HCT116 (cell line): ENCODE measurements around the gene S100A10. TPM values are rescaled to one million over a fixed set of nuclear protein-coding genes. Genes with fewer than 3 reads are reported as not detected.

Source experiments
- ATAC-seq: fragments of 200-7000 bp; cut with Tn5 transposase; 2 replicates; pipeline ENCODE4 v1.9.1; 2020; ENCODE audit warnings: mild to moderate bottlenecking, moderate library complexity
- BruUV-seq: library from RNA; stranded (reverse); fragments of 400-500 nt; replicated peaks from 2 replicates; lab custom pipeline; 2021; lab: Mats Ljungman, UMichigan
- CTCF ChIA-PET: fragments of 300-600 bp; sonication (Branson Sonifier 250); formaldehyde crosslinking; loops from one replicate; lab custom pipeline; 2021; ENCODE audit warnings: antibody characterized with exemption; lab: Charles Lee
- POLR2A ChIA-PET: fragments of 300-600, 350-600 bp; sonication (Branson Sonifier 250); formaldehyde crosslinking; loops from one replicate; lab custom pipeline; 2021; ENCODE audit warnings: antibody characterized with exemption; lab: Charles Lee
- RAD21 ChIA-PET, 2 experiments: fragments of 300-600 bp; sonication (Branson Sonifier 250); formaldehyde crosslinking; loops; one replicate each; lab custom pipeline; 2023; ENCODE audit warnings: low total read pairs in 2 of 2; ENCODE audit not compliant: uncharacterized antibody in 2 of 2, unreplicated experiment in 2 of 2, low non-redundant PET in 1 of 2; lab: Charles Lee
- DNase-seq: peaks from one replicate; pipeline ENCODE4 v3.0.0-alpha.2; 2010; ENCODE audit warnings: low read depth, low spot score
- H2AFZ ChIP-seq: fragments of 200-600 bp; shearing (Covaris generic), sonication (generic); 2 replicates; pipeline ENCODE4 v1.6.1; 2017; ENCODE audit warnings: low read depth, mixed run types, mixed read lengths, antibody characterized with exemption, low read length; ENCODE audit not compliant: poor library complexity, severe bottlenecking
- H3K27ac ChIP-seq: 2 replicates; pipeline ENCODE4 v1.5.1; 2012; ENCODE audit warnings: low read depth, low read length
- H3K27me3 ChIP-seq: fragments of 200-600 bp; sonication (generic); 2 replicates; pipeline ENCODE4 v1.6.1; 2016; ENCODE audit warnings: mixed run types, low read length, mixed read lengths; ENCODE audit not compliant: insufficient read depth
- H3K36me3 ChIP-seq, 2 experiments: fragments of 200-500 bp in 1 of 2; fragments of 200-600 bp in 1 of 2; sonication (Bioruptor generic) in 1 of 2; sonication (generic) in 1 of 2; 2 replicates each; pipeline versions ENCODE4 v1.5.1 to v1.6.1; 2014 to 2016; ENCODE audit warnings: low read length in 2 of 2, inconsistent platforms in 1 of 2, mixed read lengths in 1 of 2, mixed run types in 1 of 2; ENCODE audit not compliant: insufficient read depth in 2 of 2, control insufficient read depth in 1 of 2
- H3K4me1 ChIP-seq, 2 experiments: fragments of 200-600 bp in 1 of 2; sonication (generic) in 1 of 2; 2 replicates each; pipeline versions ENCODE4 v1.5.1 to v1.6.1; 2012 to 2017; ENCODE audit warnings: low read length in 2 of 2, inconsistent platforms in 1 of 2, mild to moderate bottlenecking in 1 of 2, mixed read lengths in 1 of 2, mixed run types in 1 of 2, moderate library complexity in 1 of 2; ENCODE audit not compliant: insufficient read depth in 2 of 2, control insufficient read depth in 1 of 2
- H3K4me2 ChIP-seq: fragments of 200-600 bp; sonication (generic); 2 replicates; pipeline ENCODE4 v1.6.1; 2017; ENCODE audit warnings: mixed run types, low read length, mixed read lengths
- H3K4me3 ChIP-seq, 2 experiments: fragments of 200-600 bp in 1 of 2; sonication (generic) in 1 of 2; replicated peaks in 1 of 2; 2 replicates each; pipeline ENCODE4 v1.5.1; 2011 to 2016; ENCODE audit warnings: low read length in 2 of 2, control low read depth in 1 of 2, low read depth in 1 of 2, mild to moderate bottlenecking in 1 of 2, mixed read lengths in 1 of 2, mixed run types in 1 of 2
- H3K79me2 ChIP-seq: fragments of 200-600 bp; sonication (generic); 2 replicates; pipeline ENCODE4 v1.6.1; 2017; ENCODE audit warnings: mild to moderate bottlenecking, mixed run types, low read length, moderate library complexity, mixed read lengths; ENCODE audit not compliant: insufficient read depth
- H3K9ac ChIP-seq: fragments of 200-600 bp; sonication (generic); 2 replicates; pipeline ENCODE4 v1.6.1; 2016; ENCODE audit warnings: low read length, mixed read lengths
- H3K9me2 ChIP-seq: fragments of 200-600 bp; sonication (generic), shearing (Covaris generic); 2 replicates; pipeline ENCODE4 v1.6.1; 2017; ENCODE audit warnings: mixed run types, mild to moderate bottlenecking, moderate library complexity; ENCODE audit not compliant: insufficient read depth
- H3K9me3 ChIP-seq, 2 experiments: fragments of 200-500 bp in 1 of 2; fragments of 200-600 bp in 1 of 2; sonication (Bioruptor generic) in 1 of 2; sonication (generic) in 1 of 2; 2 replicates each; pipeline ENCODE4 v1.6.1; 2014 to 2017; ENCODE audit warnings: low read length in 2 of 2, mixed read lengths in 2 of 2, inconsistent platforms in 1 of 2, low read depth in 1 of 2, mild to moderate bottlenecking in 1 of 2, mixed run types in 1 of 2, moderate library complexity in 1 of 2; ENCODE audit not compliant: control insufficient read depth in 1 of 2, insufficient read depth in 1 of 2
- H4K20me1 ChIP-seq: fragments of 200-600 bp; sonication (generic), shearing (Covaris generic); 2 replicates; pipeline ENCODE4 v1.6.1; 2017; ENCODE audit warnings: mixed run types, mild to moderate bottlenecking, moderate library complexity; ENCODE audit not compliant: insufficient read depth
- POLR2A ChIP-seq: IDR thresholded peaks from 2 replicates; pipeline ENCODE4 v1.7.0; 2011; ENCODE audit warnings: borderline replicate concordance; ENCODE audit not compliant: insufficient read depth, insufficient read length; ENCODE audit errors: extremely low read depth
- POLR2AphosphoS5 ChIP-seq: IDR thresholded peaks from 2 replicates; pipeline ENCODE4 v1.6.1; 2011; ENCODE audit warnings: mild to moderate bottlenecking, low read depth, low read length, moderate library complexity
- YY1 ChIP-seq: IDR thresholded peaks from 2 replicates; pipeline ENCODE4 v1.6.1; 2011; ENCODE audit warnings: low read length, low read depth, moderate library complexity, mild to moderate bottlenecking; ENCODE audit not compliant: insufficient replicate concordance; ENCODE audit errors: extremely low read depth
- intact Hi-C: fragments of 100-400 bp; cut with micrococcal nuclease; formaldehyde crosslinking; loops from 2 replicates; pipeline ENCODE4 v1.10.0; 2022
- total RNA-seq: library from RNA; stranded (reverse); gene quantifications from one replicate; pipeline ENCODE4 v1.2.1, GENCODE V29; 2021; ENCODE audit not compliant: unreplicated experiment
- TF ChIP-seq, protein P1 (sequence below): IDR thresholded peaks from 2 replicates; pipeline ENCODE4 v1.6.1; 2012
- TF ChIP-seq, protein P2 (sequence below): IDR thresholded peaks from 2 replicates; pipeline ENCODE4 v1.6.1; 2012
- TF ChIP-seq, protein P3 (sequence below): IDR thresholded peaks from 2 replicates; pipeline ENCODE4 v1.6.1; 2012; ENCODE audit warnings: low read depth
- TF ChIP-seq, protein P4 (sequence below), 3 experiments: fragments of 200-600 bp in 1 of 3; sonication (generic) in 1 of 3; IDR thresholded peaks in 2 of 3; conservative IDR thresholded peaks in 1 of 3; 2 replicates each; pipeline ENCODE4 v1.5.1; 2012 to 2017; ENCODE audit warnings: low read depth in 2 of 3, low read length in 2 of 3, antibody characterized with exemption in 1 of 3, borderline replicate concordance in 1 of 3, control low read depth in 1 of 3, mild to moderate bottlenecking in 1 of 3, mixed read lengths in 1 of 3, mixed run types in 1 of 3, moderate library complexity in 1 of 3; ENCODE audit not compliant: insufficient read depth in 1 of 3

Gene S100A10
- total RNA-seq, 1 experiment from 2014 or later, result 340 TPM

DNA sequence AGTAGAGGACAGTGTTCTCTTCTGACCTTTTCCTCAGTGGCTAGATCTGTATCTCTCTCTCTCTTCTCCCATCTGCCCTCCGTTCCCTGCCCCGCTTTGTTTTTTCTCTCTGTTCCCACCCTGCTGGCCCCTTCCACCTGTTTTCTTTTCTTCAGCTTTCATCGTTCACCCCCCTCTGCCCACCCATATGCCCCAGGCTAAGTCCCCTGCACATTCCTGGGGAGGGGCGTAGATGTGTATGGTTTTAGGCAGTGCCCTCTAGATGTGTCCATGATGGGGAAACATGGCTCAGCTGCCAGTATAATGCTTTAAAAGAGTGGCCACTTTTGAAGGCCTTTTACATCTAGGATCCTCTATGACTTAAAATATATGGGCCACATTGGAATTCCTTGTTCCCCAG is 29.6 kb upstream of the S100A10 start:
- ChIA-PET CTCF (interaction anchor here (1.2 kb wide), 1 partner anchor 9 kb away, joined by 3 read pairs; no protein-coding TSS in a partner anchor), RAD21 (no interaction called here), POLR2A (no interaction called here)
- Histone ChIP-seq H2AFZ (no peak overlapping the region), H3K79me2 (no peaks in the 10 kb centered on the region), H3K4me1 (peaks cover 0 to 17% of the 10 kb centered on the region in 2 experiments; a peak in 1 of 4 replicates), H3K9me2 (no peaks in the 10 kb centered on the region), H3K9me3 (no peaks in the 10 kb centered on the region), H4K20me1 (no peaks in the 10 kb centered on the region), H3K27ac (no peak overlapping the region), H3K4me3 (no peak overlapping the region), H3K9ac (no peak overlapping the region), H3K27me3 (no peaks in the 10 kb centered on the region), H3K4me2 (no peak overlapping the region), H3K36me3 (no peaks in the 10 kb centered on the region)
- ATAC-seq (no peak), DNase-seq (no peak)
- intact Hi-C loops, result no loop called here
- TF ChIP-seq, protein P1, sequence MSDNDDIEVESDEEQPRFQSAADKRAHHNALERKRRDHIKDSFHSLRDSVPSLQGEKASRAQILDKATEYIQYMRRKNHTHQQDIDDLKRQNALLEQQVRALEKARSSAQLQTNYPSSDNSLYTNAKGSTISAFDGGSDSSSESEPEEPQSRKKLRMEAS, result no peak
- TF ChIP-seq, protein P2, sequence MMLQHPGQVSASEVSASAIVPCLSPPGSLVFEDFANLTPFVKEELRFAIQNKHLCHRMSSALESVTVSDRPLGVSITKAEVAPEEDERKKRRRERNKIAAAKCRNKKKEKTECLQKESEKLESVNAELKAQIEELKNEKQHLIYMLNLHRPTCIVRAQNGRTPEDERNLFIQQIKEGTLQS, result no peak
- TF ChIP-seq, protein P3, sequence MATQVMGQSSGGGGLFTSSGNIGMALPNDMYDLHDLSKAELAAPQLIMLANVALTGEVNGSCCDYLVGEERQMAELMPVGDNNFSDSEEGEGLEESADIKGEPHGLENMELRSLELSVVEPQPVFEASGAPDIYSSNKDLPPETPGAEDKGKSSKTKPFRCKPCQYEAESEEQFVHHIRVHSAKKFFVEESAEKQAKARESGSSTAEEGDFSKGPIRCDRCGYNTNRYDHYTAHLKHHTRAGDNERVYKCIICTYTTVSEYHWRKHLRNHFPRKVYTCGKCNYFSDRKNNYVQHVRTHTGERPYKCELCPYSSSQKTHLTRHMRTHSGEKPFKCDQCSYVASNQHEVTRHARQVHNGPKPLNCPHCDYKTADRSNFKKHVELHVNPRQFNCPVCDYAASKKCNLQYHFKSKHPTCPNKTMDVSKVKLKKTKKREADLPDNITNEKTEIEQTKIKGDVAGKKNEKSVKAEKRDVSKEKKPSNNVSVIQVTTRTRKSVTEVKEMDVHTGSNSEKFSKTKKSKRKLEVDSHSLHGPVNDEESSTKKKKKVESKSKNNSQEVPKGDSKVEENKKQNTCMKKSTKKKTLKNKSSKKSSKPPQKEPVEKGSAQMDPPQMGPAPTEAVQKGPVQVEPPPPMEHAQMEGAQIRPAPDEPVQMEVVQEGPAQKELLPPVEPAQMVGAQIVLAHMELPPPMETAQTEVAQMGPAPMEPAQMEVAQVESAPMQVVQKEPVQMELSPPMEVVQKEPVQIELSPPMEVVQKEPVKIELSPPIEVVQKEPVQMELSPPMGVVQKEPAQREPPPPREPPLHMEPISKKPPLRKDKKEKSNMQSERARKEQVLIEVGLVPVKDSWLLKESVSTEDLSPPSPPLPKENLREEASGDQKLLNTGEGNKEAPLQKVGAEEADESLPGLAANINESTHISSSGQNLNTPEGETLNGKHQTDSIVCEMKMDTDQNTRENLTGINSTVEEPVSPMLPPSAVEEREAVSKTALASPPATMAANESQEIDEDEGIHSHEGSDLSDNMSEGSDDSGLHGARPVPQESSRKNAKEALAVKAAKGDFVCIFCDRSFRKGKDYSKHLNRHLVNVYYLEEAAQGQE, result no peak
- TF ChIP-seq POLR2A, result no peak
- TF ChIP-seq YY1, result no peak
- TF ChIP-seq POLR2AphosphoS5, result no peak
- TF ChIP-seq, protein P4, sequence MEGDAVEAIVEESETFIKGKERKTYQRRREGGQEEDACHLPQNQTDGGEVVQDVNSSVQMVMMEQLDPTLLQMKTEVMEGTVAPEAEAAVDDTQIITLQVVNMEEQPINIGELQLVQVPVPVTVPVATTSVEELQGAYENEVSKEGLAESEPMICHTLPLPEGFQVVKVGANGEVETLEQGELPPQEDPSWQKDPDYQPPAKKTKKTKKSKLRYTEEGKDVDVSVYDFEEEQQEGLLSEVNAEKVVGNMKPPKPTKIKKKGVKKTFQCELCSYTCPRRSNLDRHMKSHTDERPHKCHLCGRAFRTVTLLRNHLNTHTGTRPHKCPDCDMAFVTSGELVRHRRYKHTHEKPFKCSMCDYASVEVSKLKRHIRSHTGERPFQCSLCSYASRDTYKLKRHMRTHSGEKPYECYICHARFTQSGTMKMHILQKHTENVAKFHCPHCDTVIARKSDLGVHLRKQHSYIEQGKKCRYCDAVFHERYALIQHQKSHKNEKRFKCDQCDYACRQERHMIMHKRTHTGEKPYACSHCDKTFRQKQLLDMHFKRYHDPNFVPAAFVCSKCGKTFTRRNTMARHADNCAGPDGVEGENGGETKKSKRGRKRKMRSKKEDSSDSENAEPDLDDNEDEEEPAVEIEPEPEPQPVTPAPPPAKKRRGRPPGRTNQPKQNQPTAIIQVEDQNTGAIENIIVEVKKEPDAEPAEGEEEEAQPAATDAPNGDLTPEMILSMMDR (IDR thresholded peaks at IDR 0.05 in 2 of 3, conservative IDR thresholded peaks at IDR 0.05 in 1 of 3; ENCODE audit: borderline replicate concordance in 1 of 3, insufficient read depth in 1 of 3, low read depth in 2 of 3, low read length in 2 of 3), result no peak
- BruUV-seq, result no TSS peak
